Measurements from ENCODE around the gene BLTP2. TPM values are rescaled to one million over a fixed set of nuclear protein-coding genes. Genes with fewer than 3 reads are reported as not detected.

Gene BLTP2
- total and polyA plus RNA-seq, 2 of the 13 experiments (the other 11 are each of a cell fraction or from before 2014, with no cell fraction given), result 66.7 to 80.9 TPM

DNA sequence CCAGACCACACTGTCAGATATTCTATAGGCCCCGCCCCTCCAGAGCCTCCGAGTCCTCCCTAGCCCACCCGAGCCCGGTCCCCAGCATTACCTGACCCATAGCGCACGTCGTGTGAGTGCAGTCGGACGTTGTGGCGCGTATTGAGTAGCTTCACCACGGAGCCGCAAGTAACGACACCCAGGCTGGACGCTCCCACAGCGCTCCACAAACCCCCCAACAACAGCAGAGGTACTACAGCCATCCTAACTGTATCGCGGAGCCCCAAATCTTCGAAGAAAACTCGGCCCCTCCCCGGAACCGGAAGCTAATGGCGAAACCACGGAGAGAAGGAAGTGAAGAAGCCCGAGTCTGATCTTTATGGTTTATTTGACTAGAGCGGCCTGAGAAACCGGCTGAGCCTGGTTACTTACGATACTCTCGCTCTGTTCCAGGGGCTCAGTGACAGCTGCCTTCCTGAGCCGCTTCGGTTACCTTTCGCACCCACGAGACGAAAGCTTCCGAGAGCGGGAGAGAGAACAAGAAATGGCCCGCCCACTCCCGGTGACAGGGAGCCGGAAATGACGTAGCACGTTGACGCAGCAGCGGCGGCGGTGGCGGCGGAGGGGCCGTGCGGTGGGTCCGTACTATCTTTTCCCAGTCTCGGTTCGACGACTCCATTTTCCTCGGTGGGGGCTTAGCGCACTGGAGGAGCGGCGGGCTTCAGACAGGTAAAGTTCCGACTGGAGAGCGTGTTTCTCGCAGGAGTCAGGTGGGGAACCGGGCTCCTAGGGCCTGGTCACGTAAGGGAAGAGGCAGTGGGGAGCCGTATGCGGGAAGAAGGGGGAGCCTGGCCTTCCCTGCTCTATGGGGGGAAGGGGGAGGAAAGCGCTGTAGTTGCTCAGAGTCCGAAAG, 16.9 kb upstream of the BLTP2 start, which contains the start of the genes SDF2 and SUPT6H (continued):
- TF ChIP-seq ZNF580 (CRISPR knock-in tag; IDR thresholded peaks at IDR 0.05; ENCODE audit: borderline replicate concordance, low read depth) (no peak), ZNF772 (CRISPR knock-in tag; IDR thresholded peaks at IDR 0.05) (peak; percentile 50; the same call in 1 of the 2 replicates), IRF2 (CRISPR knock-in tag; IDR thresholded peaks at IDR 0.05) (peak; percentile 16; the same call in 1 of the 2 replicates), HNF1B (CRISPR knock-in tag; IDR thresholded peaks at IDR 0.05) (peak; percentile 39), NONO (IDR thresholded peaks at IDR 0.05) (no peak), NONO (CRISPR knock-in tag; conservative IDR thresholded peaks at IDR 0.05) (peak; percentile 95), ZNF781 (CRISPR knock-in tag; IDR thresholded peaks at IDR 0.05; ENCODE audit: borderline replicate concordance, not compliant biosample characterization) (peak; percentile 8), ZNF136 (CRISPR knock-in tag; IDR thresholded peaks at IDR 0.05; ENCODE audit: low read depth) (peak; percentile 77), ZNF510 (CRISPR knock-in tag; IDR thresholded peaks at IDR 0.05; ENCODE audit: low read depth) (0 out of 2 replicates have a peak, but pooled peaks have one; percentile 57), DMAP1 (CRISPR knock-in tag; IDR thresholded peaks at IDR 0.05) (peak; percentile 85), MAZ (IDR thresholded peaks at IDR 0.05; ENCODE audit: borderline replicate concordance, low read depth, low read length) (peak; percentile 88), MAZ (CRISPR knock-in tag; IDR thresholded peaks at IDR 0.05; ENCODE audit: low read depth) (peak; percentile 86), ZNF33A (CRISPR knock-in tag; IDR thresholded peaks at IDR 0.05; ENCODE audit: borderline replicate concordance) (peak; percentile 93; the same call in 1 of the 2 replicates), ZNF446 (CRISPR knock-in tag; IDR thresholded peaks at IDR 0.05) (no peak), ZNF746 (CRISPR knock-in tag; IDR thresholded peaks at IDR 0.05) (no peak), PHF21A (CRISPR knock-in tag; IDR thresholded peaks at IDR 0.05) (peak; percentile 80; the same call in 1 of the 2 replicates)
- TF ChIP-seq, protein P1, sequence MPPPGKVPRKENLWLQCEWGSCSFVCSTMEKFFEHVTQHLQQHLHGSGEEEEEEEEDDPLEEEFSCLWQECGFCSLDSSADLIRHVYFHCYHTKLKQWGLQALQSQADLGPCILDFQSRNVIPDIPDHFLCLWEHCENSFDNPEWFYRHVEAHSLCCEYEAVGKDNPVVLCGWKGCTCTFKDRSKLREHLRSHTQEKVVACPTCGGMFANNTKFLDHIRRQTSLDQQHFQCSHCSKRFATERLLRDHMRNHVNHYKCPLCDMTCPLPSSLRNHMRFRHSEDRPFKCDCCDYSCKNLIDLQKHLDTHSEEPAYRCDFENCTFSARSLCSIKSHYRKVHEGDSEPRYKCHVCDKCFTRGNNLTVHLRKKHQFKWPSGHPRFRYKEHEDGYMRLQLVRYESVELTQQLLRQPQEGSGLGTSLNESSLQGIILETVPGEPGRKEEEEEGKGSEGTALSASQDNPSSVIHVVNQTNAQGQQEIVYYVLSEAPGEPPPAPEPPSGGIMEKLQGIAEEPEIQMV (CRISPR knock-in tag; IDR thresholded peaks at IDR 0.05; ENCODE audit: low read depth), result peak; percentile 79; the same call in 1 of the 2 replicates
- TF ChIP-seq, protein P2, sequence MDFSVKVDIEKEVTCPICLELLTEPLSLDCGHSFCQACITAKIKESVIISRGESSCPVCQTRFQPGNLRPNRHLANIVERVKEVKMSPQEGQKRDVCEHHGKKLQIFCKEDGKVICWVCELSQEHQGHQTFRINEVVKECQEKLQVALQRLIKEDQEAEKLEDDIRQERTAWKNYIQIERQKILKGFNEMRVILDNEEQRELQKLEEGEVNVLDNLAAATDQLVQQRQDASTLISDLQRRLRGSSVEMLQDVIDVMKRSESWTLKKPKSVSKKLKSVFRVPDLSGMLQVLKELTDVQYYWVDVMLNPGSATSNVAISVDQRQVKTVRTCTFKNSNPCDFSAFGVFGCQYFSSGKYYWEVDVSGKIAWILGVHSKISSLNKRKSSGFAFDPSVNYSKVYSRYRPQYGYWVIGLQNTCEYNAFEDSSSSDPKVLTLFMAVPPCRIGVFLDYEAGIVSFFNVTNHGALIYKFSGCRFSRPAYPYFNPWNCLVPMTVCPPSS (IDR thresholded peaks at IDR 0.05), result no peak
- TF ChIP-seq, protein P3, sequence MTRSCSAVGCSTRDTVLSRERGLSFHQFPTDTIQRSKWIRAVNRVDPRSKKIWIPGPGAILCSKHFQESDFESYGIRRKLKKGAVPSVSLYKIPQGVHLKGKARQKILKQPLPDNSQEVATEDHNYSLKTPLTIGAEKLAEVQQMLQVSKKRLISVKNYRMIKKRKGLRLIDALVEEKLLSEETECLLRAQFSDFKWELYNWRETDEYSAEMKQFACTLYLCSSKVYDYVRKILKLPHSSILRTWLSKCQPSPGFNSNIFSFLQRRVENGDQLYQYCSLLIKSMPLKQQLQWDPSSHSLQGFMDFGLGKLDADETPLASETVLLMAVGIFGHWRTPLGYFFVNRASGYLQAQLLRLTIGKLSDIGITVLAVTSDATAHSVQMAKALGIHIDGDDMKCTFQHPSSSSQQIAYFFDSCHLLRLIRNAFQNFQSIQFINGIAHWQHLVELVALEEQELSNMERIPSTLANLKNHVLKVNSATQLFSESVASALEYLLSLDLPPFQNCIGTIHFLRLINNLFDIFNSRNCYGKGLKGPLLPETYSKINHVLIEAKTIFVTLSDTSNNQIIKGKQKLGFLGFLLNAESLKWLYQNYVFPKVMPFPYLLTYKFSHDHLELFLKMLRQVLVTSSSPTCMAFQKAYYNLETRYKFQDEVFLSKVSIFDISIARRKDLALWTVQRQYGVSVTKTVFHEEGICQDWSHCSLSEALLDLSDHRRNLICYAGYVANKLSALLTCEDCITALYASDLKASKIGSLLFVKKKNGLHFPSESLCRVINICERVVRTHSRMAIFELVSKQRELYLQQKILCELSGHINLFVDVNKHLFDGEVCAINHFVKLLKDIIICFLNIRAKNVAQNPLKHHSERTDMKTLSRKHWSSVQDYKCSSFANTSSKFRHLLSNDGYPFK (CRISPR knock-in tag; IDR thresholded peaks at IDR 0.05; ENCODE audit: borderline replicate concordance), result peak; percentile 92
